Neural cell (in vitro differentiated cells): ENCODE results near the gene FAM83F.

Experiments
- CTCF ChIP-seq: fragments of 450-650 bp; IDR thresholded peaks from 2 replicates; pipeline ENCODE4 v1.5.1; 2014; ENCODE audit warnings: antibody characterized with exemption, mild to moderate bottlenecking, moderate library complexity; ENCODE audit not compliant: poor library complexity, severe bottlenecking
- EP300 ChIP-seq: fragments of 450-650 bp; conservative IDR thresholded peaks from 2 replicates; pipeline ENCODE4 v1.6.1; 2014; ENCODE audit warnings: antibody characterized with exemption, mild to moderate bottlenecking, moderate library complexity; ENCODE audit not compliant: poor library complexity, severe bottlenecking
- EZH2 ChIP-seq: fragments of 200-600, 300-800 bp; shearing (Covaris generic), sonication (generic); IDR thresholded peaks from 2 replicates; pipeline ENCODE4 v1.6.1; 2014; ENCODE audit warnings: antibody characterized with exemption, low read length, borderline replicate concordance, mild to moderate bottlenecking; ENCODE audit not compliant: insufficient read depth, poor library complexity, severe bottlenecking
- MXI1 ChIP-seq: fragments of 450-650 bp; conservative IDR thresholded peaks from 2 replicates; pipeline ENCODE4 v1.6.1; 2014; ENCODE audit warnings: antibody characterized with exemption, mild to moderate bottlenecking; ENCODE audit not compliant: poor library complexity, severe bottlenecking
- POLR2AphosphoS5 ChIP-seq: IDR thresholded peaks from 2 replicates; pipeline ENCODE4 v1.6.1; 2012
- RAD21 ChIP-seq: fragments of 450-650 bp; conservative IDR thresholded peaks from 2 replicates; pipeline ENCODE4 v1.6.1; 2014; ENCODE audit warnings: antibody characterized with exemption, mild to moderate bottlenecking, moderate library complexity
- REST ChIP-seq: IDR thresholded peaks from 2 replicates; pipeline ENCODE4 v1.6.1; 2012; ENCODE audit warnings: borderline replicate concordance
- TAF1 ChIP-seq: IDR thresholded peaks from 2 replicates; pipeline ENCODE4 v1.6.1; 2012; ENCODE audit warnings: low read depth

GRCh38 chr22:39979458-39979857, 15.3 kb upstream of the FAM83F start:
- TF ChIP-seq EP300: no peak
- TF ChIP-seq CTCF: no peak
- TF ChIP-seq POLR2AphosphoS5: no peak
- no peak for TF ChIP-seq RAD21
- TF ChIP-seq TAF1: no peak
- no peak for TF ChIP-seq REST
- TF ChIP-seq EZH2: no peak
- no peak for TF ChIP-seq MXI1
